Measurements from ENCODE around the gene FHOD3.
A peak's percentile ranks its signal among the peaks of the same experiment; 100 is the strongest.

FHOD3 gene

DNA sequence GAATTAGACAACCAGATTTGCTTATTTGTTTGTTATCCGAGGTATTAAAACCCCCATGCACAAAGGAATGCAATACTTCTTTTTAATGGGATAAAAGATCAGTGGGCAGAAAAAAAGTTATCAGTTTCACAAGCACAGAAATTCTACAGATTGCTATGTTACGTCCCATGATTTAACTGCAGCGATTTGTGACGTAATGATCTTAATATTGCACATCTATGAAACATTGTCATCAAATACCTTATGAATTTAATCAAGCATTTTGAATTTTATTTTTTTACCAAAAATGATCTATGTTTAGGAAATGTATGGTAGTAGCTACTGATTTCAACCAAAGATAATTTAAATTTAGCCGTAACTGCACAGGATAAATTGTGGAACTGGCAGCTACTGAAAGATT, 138.9 kb downstream of the FHOD3 start:
- DNase-seq (ENCODE audit: low spot score) = no peak
- Histone ChIP-seq H3K27ac (no peak overlapping the region), H3K4me3 (no peak overlapping the region)
- TF ChIP-seq, protein P1, sequence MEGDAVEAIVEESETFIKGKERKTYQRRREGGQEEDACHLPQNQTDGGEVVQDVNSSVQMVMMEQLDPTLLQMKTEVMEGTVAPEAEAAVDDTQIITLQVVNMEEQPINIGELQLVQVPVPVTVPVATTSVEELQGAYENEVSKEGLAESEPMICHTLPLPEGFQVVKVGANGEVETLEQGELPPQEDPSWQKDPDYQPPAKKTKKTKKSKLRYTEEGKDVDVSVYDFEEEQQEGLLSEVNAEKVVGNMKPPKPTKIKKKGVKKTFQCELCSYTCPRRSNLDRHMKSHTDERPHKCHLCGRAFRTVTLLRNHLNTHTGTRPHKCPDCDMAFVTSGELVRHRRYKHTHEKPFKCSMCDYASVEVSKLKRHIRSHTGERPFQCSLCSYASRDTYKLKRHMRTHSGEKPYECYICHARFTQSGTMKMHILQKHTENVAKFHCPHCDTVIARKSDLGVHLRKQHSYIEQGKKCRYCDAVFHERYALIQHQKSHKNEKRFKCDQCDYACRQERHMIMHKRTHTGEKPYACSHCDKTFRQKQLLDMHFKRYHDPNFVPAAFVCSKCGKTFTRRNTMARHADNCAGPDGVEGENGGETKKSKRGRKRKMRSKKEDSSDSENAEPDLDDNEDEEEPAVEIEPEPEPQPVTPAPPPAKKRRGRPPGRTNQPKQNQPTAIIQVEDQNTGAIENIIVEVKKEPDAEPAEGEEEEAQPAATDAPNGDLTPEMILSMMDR (IDR thresholded peaks at IDR 0.05) = no peak

DNA sequence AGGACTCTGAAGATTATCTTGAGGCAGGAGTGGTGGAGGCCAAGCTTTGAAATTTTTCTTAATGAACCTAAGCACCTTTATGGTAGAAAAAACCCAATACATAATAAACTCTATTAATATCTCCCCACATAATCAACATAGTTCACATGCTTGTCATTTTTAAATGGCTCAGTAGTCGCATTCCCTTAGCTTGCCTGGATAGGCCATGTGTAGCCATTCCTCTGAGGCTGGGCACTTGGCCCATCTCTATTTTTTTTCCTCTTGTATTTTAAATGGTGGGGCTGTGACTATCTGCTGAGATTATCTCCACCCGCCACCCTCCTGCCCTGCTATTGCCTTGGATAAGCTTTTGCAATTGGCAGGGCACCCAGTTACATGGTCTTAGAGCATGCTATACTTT, 143.1 kb downstream of the FHOD3 start:
- no peak for DNase-seq (ENCODE audit: low spot score)
- H3K27ac ChIP-seq = peak overlapping the region; percentile 29 to 83
- TF ChIP-seq, protein P1 (IDR thresholded peaks at IDR 0.05) = no peak
- no peak overlapping the region for H3K4me3 ChIP-seq

- TF ChIP-seq, protein P1 (IDR thresholded peaks at IDR 0.05) = no peak
- H3K27ac ChIP-seq = peak overlapping the region; percentile 29 to 83
- H3K4me3 ChIP-seq = peak overlapping the region; percentile 1
- DNase-seq (ENCODE audit: low spot score) = no peak
Observed at GRCh38 chr18:36441426-36442240, 144.1 kb downstream of the FHOD3 start.

- DNase-seq (ENCODE audit: low spot score) = no peak
- TF ChIP-seq, protein P1 (IDR thresholded peaks at IDR 0.05) = no peak
- H3K27ac ChIP-seq = peak overlapping the region in 1 of 2 donors; percentile 29
- H3K4me3 ChIP-seq = no peak overlapping the region
Observed at GRCh38 chr18:36442717-36443116, 145.2 kb downstream of the FHOD3 start.

GRCh38 chr18:36446059-36446458, 148.5 kb downstream of the FHOD3 start:
- DNase-seq (ENCODE audit: low spot score) = no peak
- TF ChIP-seq, protein P1 (IDR thresholded peaks at IDR 0.05) = no peak
- Histone ChIP-seq H3K27ac (no peak overlapping the region), H3K4me3 (no peak overlapping the region)

DNA sequence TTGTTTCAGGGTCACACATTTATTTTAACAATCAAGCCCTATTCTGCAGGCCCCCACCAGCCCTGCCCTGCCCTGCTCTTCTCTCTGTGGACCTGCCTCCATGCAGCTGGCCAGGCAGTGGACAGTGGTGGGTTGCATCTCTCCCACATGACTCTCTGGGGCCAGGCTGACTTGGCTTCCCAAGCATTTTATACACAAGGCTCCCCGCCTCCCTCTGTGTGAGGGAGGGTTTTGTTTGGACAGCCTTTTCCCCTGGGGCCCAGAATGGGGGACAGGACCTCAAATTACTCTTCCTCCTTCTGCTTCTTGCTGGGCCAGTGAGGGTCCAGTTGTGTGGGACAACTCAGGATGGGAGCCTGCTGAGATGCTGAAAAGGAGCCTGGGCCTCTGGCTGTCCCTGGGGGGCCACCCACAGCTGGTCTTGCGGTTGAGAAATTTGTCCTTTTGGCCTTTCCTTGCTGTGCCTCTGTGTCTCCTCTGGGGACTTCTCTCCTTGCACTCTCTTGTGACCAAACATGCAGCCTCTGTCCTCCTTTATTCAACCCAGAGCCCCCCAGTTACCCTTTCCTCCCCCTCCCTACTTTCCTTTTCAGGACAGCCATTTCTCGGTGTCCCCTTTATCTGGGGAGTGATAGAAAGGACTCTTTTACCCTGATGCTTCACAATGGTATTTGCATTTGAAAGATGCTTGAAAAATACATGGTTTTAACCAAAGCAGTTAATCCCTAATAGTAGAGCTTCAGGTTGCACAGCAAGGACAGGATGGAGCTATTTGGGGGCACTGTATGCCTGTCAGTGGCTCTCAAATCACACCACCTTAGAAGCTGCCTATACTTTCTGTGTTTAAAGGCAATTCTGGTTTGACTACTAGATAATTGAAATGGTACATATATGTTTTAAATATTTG, 151.1 kb downstream of the FHOD3 start:
- TF ChIP-seq, protein P1 (IDR thresholded peaks at IDR 0.05) = no peak
- no peak overlapping the region for H3K4me3 ChIP-seq
- DNase-seq (ENCODE audit: low spot score) = no peak
- H3K27ac ChIP-seq = peak overlapping the region in 1 of 2 donors; percentile 7

All from coronary artery (tissue), 2 donors.